Measurements from ENCODE around the gene ABCB6. TPM values are rescaled to one million over a fixed set of nuclear protein-coding genes. Genes with fewer than 3 reads are reported as not detected.

The ABCB6 gene
- polyA plus RNA-seq, 4 donors: 29.5 to 44.5 (median 37.1) TPM

DNA sequence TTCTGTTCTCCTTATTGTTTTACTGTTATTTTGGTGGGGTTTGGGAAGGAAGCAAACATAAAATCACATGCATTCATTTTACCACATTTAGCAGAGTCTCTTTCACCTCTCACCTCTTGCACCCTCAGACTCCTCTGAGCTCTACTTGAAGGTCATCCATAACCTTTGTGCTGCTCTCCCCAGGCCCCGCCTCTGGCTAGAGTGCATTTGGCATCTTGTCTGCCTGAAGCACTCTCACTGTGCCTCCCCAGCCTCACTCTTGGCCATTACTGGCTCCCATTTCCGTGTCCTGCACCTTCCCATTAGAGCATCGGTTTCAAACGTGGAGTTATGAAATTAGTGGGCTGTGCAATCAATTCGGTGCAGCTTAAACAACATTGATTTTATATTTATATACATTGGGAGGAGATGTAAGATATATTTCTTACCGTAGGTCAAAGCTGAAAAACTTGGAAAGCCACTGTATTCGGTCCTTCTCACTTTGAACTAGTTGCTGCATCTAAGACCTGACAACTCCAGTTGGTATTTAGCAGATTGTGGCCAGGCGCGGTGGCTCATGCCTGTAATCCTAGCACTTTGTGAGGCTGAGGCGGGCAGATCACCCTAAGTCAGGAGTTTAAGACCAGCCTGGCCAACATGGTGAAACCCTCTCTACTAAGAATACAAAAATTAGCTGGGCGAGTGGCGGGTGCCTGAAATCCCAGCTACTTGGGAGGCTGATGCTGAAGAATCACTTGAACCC, 19.1 kb downstream of the ABCB6 start:
- DNase-seq (ENCODE audit: low read depth in 4 of 4, low spot score in 3 of 4): no peak

GRCh38 chr2:219198974-219199373, 19.8 kb downstream of the ABCB6 start:
- no peak for DNase-seq (ENCODE audit: low read depth in 4 of 4, low spot score in 3 of 4)

- DNase-seq (ENCODE audit: low read depth in 4 of 4, low spot score in 3 of 4): no peak
Measured at GRCh38 chr2:219197388-219197787, 21.4 kb downstream of the ABCB6 start.

DNA sequence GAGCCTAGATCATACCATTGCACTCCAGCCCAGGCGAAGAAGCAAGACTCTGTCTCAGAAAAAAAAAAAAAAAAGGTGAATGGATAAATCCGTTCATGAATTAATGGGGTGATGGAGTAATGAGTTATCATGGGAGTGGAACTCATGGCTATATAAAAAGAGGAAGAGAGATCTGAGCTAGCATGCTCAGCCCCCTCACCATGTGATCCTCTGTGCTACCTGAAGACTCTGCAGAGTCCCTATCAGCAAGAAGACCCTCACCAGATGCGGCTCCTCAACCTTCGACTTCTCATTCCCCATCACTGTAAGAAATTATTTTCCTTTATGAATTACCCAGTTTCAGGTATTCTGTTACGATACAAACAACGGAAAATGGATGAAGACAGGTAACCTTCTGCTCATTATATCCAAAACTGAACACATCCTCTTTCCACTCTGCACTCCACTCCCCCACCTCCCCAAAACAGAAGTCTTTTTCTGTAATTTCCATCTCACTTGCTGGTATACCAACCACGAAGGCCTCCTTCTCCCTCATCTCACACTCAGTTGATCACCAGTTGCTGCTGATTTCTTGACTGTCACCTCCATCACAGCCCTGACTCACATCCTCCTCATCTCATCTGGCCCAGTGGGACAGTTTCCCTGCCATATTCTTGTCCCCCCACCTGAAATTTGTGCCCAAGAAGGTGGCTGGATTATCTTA, 31.9 kb downstream of the ABCB6 start:
- DNase-seq (ENCODE audit: low read depth in 4 of 4, low spot score in 3 of 4): no peak

DNA sequence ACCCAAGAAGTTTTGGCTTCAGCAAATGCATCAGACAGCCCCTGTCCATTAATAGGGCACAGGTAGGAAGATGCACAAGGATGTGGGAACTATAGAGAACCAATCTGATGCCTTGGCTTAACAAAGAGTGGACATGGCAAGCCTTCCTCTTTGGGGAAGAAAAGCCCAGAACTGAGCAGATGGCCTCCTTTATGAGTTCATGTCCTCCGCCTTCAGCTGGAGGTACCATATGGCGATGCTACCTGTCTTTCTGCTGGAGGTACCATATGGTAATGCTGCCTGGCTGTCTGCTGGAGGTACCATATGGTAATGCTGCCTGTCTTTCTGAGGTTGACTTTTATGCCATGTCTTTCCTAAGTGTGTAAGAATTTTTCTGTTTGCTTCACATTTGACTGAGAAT, 34.6 kb downstream of the ABCB6 start:
- DNase-seq (ENCODE audit: low read depth in 4 of 4, low spot score in 3 of 4): no peak

- no peak for DNase-seq (ENCODE audit: low read depth in 4 of 4, low spot score in 3 of 4)
Measured at GRCh38 chr2:219183151-219183772, 35.5 kb downstream of the ABCB6 start.

DNA sequence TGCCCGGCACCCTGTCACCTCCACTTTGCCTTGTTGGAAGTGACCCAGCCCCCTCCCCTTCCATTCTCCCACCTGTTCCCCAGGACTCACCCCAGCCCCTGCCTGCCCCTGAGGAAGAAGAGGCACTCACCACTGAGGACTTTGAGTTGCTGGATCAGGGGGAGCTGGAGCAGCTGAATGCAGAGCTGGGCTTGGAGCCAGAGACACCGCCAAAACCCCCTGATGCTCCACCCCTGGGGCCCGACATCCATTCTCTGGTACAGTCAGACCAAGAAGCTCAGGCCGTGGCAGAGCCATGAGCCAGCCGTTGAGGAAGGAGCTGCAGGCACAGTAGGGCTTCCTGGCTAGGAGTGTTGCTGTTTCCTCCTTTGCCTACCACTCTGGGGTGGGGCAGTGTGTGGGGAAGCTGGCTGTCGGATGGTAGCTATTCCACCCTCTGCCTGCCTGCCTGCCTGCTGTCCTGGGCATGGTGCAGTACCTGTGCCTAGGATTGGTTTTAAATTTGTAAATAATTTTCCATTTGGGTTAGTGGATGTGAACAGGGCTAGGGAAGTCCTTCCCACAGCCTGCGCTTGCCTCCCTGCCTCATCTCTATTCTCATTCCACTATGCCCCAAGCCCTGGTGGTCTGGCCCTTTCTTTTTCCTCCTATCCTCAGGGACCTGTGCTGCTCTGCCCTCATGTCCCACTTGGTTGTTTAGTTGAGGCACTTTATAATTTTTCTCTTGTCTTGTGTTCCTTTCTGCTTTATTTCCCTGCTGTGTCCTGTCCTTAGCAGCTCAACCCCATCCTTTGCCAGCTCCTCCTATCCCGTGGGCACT, 36.2 kb downstream of the ABCB6 start:
- no peak for DNase-seq (ENCODE audit: low read depth in 4 of 4, low spot score in 3 of 4)

- DNase-seq (ENCODE audit: low read depth in 4 of 4, low spot score in 3 of 4): no peak
Measured at GRCh38 chr2:219181531-219181930, 37.2 kb downstream of the ABCB6 start.

DNA sequence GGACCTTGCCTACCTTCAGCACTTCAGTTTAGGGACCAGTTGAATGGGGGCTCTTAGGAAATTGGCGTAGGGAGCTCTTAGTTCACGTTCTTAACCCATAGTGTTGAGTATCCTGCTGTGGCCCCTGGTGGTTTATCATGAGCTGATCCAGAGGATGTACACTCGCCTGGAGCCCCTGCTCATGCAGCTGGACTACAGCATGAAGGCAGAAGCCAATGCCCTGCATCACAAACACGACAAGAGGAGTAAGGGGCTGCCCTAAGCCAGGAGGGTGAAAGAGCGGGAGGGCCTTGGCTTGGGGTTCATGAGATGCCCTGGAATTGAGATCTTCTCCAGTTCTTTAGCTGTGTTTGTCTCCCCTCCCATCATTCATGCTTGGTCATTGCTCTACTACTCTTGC, 37.8 kb downstream of the ABCB6 start:
- DNase-seq (ENCODE audit: low read depth in 4 of 4, low spot score in 3 of 4): no peak

DNA sequence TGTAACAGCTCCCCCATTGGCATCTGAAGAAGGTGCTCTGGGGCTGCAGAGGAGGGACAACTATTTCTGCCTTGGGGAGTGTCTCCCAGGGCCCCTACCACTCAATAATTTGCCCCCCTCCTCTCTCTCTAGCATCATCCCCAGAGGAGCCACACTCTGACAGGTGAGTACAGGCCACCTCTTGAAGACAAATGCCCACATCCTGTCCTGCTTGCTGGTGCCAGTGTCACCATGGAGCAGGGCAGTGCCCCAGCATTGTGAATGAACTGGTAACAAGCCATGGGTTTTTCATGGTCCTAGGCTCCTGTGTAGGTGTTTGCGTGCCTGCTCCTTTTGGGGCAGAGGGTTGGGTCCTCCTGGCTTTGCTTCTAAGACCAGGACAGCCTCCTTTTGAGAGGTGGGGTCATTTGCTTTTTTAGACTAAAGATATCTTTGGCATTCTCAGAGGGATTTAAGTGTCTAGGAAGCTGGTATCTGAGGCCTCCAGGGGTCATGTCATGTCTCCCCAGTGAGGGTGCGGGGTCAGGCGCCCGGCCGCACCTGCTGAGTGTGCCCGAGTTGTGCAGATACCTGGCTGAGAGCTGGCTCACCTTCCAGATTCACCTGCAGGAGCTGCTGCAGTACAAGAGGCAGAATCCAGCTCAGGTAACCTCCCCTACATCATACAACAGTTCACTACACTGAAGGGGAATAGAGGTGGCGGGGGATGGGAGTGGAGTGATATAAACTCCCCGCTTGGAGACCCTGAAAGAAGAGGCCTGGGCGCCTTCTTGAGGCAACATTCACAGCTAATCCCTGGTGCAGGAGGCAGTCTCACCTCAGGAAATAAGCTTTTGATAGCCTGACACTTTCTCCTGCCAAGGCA, 38.9 kb downstream of the ABCB6 start:
- no peak for DNase-seq (ENCODE audit: low read depth in 4 of 4, low spot score in 3 of 4)

GRCh38 chr2:219178377-219179175, 40.2 kb downstream of the ABCB6 start:
- no peak for DNase-seq (ENCODE audit: low read depth in 4 of 4, low spot score in 3 of 4)

- peak in 2 of 4 donors; percentile 75 for DNase-seq (ENCODE audit: low read depth in 4 of 4, low spot score in 3 of 4)
Measured at GRCh38 chr2:219177552-219178376, 41.0 kb downstream of the ABCB6 start, which contains the start of gene RETREG2. Gene RETREG2, plus strand, starts transcription at chr2:219178275. Its CDS starts 78 bp downstream, at chr2:219178353.

DNA sequence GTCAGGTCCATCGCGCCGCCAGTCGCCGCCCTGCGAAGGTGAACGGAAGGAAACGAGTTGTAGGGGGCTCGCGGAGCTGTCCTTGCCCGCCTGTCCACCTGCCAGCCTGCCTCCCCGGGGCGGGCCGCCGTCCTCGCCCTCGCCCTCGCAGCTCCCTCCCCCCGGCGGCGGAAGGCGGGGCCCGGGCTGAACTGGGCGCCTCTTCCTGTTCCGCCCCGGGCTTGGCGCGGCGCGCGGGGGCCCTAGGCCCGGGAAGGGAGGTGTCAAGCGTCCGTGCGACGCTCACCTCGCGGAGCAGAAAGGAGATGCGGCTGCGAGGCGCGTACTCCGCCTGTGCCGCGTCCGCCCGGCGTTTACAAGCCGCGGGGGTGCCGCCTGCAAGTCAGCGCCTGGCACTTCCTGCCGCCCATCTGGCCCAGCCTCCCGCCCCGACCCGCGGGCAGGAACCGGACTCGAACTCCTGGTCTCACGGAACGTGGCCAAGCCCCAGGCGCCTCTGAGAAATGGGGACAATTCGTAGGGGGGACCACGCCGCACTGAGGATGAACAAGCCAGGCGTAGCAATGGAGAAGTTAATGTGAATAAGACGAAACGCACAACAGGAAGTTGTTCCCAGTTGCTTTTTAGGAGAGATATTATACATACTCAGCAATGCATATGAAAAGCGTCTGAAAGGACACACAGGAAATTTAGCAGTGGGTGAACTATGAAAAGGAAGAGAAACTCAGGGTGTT, 41.8 kb downstream of the ABCB6 start, which contains the start of gene CNPPD1:
CNPPD1 (minus strand) TSS at position 108 of the 734 bp plus-strand sequence; CDS start at position 11, 97 bp downstream.
- peak in 2 of 4 donors; percentile 58 to 69 for DNase-seq (ENCODE audit: low read depth in 4 of 4, low spot score in 3 of 4)

DNA sequence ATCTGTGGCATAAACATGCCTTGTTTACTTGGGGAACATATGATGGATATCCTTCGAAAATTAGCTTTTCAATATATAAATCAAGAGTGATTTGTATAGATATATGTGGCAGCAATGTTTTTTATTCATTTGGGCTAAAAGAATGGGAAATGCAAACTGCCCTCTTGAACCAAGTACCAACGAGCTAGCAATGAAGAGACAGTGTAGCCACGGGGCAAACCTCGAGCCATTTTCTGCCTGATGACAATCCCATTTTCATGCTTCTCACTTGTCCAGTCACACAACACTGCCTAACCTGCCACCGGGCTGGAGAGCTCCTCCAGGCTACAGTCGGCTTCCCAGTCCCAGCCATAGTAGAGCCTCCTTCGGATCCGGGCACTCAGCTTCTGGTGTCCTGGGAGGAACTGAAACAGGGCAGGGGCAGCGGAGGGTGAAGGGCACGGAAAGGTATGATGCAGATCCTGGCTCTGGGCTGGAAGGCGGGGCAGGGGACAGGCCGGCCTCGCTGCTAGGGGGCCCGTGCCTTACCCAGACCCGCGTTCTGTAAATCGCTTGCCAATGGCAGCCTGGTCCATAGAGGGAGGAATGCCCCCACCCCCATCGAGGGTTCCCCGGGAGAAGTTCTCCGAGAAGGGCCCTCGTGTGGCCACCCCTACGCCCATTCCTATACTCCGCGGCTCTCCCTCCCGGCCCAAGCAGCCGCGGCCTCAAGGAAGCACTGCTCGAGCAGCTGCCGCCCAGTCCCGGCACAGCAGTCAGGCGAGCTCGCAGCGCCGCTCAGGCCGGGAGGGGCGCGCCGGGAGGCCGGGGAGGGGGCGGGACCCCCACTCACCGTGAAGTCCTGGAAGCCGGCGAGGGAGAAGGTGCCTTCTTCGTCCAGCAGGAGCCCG, 42.6 kb downstream of the ABCB6 start:
- DNase-seq (ENCODE audit: low read depth in 4 of 4, low spot score in 3 of 4): peak in 1 of 4 donors; percentile 15

GRCh38 chr2:219175486-219175885, 43.3 kb downstream of the ABCB6 start:
- no peak for DNase-seq (ENCODE audit: low read depth in 4 of 4, low spot score in 3 of 4)

GRCh38 chr2:219174801-219175200, 44.0 kb downstream of the ABCB6 start:
- DNase-seq (ENCODE audit: low read depth in 4 of 4, low spot score in 3 of 4): no peak

Data from left renal pelvis (tissue), 4 donors.